HG03108 (cell line): Measurements from ENCODE around the gene DPM1.

Source experiments
- ATAC-seq: cut with Tn5 transposase; IDR thresholded peaks from one replicate; pipeline ENCODE4 v1.9.1; 2021; ENCODE audit warnings: moderate library complexity; ENCODE audit not compliant: unreplicated experiment

Gene DPM1

DNA sequence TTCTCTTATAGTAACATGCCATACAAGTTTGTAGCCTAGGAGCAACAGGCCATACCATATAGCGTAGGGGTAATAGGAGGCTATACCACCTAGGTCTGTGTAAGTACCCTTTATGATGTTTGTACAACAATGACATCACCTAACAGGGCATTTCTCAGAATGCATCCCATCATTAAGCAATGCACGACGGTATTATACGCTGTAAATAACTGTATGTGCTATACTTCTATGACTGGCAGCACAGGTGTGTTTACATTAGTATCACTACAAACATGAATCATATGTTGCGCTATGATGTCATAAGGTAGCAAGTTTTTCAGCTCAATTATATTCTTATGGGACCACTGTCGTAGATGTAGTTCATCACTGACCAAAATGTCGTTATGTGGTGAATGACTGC is 58.1 kb downstream of the DPM1 start:
- ATAC-seq, result no peak

DNA sequence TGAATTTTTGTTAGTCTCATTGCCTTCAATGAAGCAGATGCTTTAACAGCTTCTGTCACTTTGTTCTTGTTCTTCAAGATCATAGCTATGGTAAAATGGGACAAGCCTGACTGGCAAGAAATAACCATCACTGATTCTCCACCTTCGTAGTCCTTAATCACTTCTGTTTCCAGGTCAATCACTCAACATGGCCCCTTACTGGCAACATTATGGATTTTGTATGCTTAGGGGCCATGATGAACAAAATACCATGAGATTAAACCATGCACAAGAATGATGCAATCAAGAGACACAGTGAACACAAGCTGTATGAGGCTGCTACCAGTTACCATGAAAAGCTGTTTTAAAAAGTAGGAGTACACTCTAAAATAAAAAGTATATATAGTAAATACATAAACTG is 59.9 kb downstream of the DPM1 start:
- no peak for ATAC-seq

DNA sequence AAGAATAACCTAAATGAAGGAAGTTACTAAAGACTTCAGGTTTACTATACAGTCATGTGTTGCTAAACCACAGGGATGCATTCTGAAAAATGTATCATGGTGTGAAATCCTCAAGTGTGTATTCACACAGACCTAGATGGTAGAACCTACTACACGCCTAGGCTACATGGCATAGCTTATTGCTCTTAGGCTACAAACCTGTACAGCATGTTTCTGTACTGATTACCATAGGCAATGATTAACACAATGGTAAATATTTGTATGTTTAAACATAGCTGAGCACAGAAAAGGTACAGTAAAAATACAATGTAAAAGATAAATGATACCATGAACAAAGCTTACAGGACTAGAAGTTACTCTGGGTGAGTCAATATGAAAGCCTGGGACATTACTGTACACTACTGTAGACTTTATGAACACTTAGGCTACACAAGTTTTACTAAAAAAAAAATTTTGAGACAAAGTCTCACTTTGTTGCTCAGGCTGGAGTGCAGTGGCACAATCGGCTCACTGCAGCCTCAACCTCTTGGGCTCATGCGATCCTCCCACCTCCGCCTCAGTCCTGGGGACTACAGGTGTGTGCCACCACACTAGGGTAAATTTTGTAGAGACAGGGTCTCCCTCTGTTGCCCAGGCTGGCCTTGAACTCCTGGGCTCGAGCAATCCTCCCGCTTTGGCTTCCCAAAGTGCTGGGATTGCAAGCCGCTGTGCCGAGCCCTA is 63.1 kb downstream of the DPM1 start:
- no peak for ATAC-seq

DNA sequence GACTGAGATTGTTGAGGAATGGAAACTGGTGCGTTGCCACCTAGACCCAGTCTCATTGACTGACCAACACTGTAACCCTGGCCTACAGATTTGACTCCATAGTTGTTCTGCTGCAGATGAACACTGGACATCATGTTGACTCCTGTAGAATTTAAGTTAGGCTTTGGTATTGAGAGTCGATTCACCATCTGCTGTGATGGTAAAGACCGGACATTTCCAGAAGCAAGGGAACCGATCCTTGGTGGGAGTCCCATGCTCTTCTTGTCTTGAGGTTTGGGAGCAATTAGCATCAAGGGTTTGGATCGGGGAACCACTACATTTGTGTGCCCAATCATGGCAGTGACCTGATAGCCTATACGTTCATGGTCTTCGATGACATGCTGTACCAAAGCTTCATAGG is 64.7 kb downstream of the DPM1 start:
- no peak for ATAC-seq

DNA sequence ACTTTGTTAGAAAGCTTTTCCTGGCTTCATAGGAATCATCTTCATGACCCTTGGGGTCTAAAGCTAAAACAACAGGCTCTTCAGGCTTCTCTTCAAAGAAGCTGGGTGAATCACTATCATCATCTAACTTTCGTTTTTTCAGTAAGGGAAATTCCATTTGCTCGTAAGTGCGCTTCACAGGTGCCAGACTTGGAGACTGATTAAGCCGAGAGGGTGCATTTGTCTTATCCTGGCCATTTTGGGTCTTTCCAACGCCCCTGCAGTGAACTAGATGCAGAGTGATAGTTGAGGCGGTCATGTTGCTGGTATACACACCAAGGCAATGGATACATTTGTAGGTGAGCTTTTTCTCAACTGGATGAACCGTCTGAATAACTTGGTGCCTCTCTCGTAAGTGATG is 65.9 kb downstream of the DPM1 start:
- no peak for ATAC-seq

DNA sequence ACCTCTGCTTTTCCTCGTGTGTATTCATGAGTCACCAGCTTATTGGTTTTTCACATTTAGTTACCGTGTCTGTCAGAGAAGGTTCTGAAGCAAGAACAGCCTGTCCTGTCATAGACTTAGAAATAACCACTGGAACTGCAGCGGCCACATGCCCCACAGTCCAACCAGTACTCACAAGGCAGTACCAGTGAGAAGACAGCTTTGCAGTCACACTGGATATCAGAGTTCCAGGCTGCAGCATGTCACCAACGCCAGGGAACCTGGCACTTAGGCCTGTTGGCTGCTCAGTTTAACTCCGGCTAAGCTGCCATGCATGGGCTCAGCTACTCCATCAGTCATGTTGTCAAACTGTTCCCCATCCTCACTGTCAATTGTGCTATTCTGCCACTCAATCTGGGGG is 67.2 kb downstream of the DPM1 start:
- no peak for ATAC-seq

DNA sequence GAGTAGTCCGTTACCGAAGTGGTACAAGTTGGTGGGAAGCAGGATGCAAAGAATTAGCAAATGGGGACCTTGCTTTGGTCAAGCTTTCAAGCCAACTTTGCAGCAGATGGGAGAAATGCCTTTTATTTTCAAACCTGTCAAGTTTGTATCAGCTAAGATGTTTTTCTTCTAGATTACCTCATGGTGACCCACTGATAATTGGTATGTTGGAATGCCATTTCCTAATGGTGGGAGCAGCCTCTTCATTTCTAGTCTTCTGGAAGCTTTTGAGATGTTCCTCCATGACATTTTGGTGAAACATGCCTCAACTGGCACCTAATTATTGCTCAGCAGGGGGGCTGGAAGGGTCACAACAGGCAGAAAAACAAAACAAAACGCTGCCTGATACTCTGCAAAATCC is 70.8 kb downstream of the DPM1 start:
- no peak for ATAC-seq

DNA sequence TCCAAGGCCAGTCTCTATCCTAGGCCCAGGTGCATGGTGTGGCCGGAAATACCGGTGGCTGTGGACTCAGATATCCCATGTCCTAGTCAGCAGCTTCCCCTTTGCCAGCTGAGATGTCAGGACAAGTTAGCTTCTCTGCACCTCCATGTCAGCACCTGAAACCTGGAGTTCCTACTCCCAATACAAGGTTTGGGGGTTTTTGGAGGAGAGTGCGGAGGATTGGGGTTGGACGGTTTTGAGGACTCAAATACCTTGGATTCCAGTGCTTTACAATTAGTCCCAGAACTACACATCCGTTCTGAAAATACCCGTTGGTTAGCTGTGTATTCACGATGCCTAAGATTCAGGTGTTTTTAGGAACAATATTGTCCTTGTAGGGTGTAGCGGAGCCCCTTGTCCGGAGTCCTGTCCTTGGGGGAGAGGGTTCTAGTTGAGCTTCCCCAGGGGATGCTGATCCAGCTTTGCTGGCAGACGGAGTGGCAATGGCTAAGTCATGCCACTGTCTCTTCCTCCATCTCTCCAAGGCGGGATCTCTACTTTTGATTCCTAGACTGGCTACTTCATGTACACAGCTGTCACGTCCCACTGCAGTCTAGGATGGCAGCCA is 72.0 kb downstream of the DPM1 start:
- ATAC-seq, result no peak

DNA sequence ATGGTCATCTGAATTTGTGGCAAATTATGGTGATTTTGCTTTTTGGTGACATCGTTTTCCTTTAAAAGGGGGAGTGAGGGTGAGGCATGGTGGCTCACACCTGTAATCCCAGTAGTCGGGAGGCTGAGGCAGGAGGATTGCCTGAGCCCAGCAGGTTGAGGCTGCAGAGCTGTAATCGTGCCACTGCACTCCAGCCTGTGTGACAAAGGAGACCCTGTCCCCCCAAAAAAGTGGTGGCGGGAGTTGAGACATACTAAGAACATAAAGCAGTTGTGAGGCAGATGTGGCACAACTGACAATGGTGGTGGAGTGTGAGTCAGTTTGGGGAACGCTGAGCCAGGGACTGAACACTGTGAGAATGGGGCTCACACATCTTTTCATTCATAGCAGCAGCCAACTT is 72.6 kb downstream of the DPM1 start:
- no peak for ATAC-seq

DNA sequence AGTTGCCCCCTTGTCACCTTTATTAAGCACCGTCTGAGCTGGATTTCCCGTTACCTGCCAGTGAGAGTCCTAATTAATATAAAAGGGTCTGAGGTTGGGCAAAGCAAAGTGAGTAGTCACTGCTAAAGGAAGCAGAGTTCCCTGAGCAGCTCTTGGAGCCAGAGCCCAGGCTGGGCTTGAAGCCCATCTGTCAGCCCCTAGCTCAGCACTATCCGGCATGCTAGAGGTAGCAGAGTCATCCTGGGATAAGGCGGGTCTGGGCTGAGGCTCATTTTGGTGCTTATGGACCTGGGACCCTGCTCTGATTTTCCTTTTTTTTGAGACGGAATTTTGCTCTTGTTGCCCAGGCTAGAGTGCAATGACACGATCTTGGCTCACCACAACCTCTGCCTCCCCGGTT is 73.3 kb downstream of the DPM1 start:
- no peak for ATAC-seq
